Right lobe of liver (tissue), 4 donors: Measurements from ENCODE around the gene CST3.

Experiments
- POLR2A ChIP-seq: fragments of 450-650 bp; IDR thresholded peaks from one replicate; pipeline ENCODE4 v1.6.1; 2017; ENCODE audit warnings: antibody characterized with exemption, mild to moderate bottlenecking
- TF ChIP-seq, protein P1 (sequence below), 4 donors: fragments of 200-600 bp in 3 of 4; fragments of 450-650 bp in 1 of 4; IDR thresholded peaks; one replicate each; pipeline versions ENCODE4 v1.5.1 to v1.8.0; 2016 to 2022; ENCODE audit warnings: antibody characterized with exemption in 4 of 4, mild to moderate bottlenecking in 2 of 4
- donor health status: DM: no; HTN: no; CAD: no.
- donor health status: DM: no; HTN: no; CAD: no.
- donor health status: DM: no; HTN: yes; CAD: no.

DNA sequence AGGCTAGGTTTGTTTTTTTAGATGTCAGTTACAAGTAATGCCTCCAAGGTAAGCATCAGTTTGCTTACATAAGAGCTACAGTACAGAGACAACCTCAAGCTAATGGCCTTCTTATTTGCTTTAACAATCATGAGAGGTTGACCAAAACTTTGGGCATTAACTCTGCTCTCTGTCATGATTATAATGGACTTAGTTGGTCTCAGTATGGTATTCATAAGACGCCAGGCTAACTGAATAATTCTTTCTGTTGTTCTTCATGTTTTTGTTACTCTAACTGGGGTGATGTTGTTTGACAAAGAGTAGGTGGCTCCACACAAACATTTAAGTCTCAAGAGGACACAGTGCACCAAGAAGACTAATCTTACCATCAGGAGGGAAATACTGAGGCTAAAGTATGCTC is 41.8 kb downstream of the CST3 start:
- TF ChIP-seq, protein P1, sequence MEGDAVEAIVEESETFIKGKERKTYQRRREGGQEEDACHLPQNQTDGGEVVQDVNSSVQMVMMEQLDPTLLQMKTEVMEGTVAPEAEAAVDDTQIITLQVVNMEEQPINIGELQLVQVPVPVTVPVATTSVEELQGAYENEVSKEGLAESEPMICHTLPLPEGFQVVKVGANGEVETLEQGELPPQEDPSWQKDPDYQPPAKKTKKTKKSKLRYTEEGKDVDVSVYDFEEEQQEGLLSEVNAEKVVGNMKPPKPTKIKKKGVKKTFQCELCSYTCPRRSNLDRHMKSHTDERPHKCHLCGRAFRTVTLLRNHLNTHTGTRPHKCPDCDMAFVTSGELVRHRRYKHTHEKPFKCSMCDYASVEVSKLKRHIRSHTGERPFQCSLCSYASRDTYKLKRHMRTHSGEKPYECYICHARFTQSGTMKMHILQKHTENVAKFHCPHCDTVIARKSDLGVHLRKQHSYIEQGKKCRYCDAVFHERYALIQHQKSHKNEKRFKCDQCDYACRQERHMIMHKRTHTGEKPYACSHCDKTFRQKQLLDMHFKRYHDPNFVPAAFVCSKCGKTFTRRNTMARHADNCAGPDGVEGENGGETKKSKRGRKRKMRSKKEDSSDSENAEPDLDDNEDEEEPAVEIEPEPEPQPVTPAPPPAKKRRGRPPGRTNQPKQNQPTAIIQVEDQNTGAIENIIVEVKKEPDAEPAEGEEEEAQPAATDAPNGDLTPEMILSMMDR (IDR thresholded peaks at IDR 0.05), result no peak
- no peak for TF ChIP-seq POLR2A
